HG03175 (cell line): Measurements from ENCODE around the gene GABARAP.

Source experiments
- ATAC-seq: cut with Tn5 transposase; IDR thresholded peaks from one replicate; pipeline ENCODE4 v1.9.1; 2021; ENCODE audit warnings: mild to moderate bottlenecking, moderate library complexity; ENCODE audit not compliant: unreplicated experiment

GABARAP gene

DNA sequence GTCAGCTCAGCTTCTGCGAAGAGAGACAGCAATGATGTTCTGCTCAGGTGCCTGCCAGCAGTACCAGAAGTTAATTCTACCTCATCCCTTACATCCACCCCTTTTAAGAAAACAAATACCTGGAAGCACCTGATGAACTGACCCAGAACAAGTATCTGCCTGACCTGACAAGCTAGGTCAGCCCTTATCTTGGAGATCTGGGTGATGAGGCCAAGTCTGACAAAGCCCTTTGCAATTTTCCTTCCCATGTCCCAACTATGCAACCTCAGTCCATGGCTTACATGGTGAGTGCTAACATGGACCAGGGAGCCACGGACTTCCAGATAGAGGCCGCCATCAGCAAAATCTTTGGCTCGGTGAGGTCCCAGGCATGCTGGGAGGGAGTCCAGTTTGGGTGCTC is 18.9 kb downstream of the GABARAP start:
- no peak for ATAC-seq

DNA sequence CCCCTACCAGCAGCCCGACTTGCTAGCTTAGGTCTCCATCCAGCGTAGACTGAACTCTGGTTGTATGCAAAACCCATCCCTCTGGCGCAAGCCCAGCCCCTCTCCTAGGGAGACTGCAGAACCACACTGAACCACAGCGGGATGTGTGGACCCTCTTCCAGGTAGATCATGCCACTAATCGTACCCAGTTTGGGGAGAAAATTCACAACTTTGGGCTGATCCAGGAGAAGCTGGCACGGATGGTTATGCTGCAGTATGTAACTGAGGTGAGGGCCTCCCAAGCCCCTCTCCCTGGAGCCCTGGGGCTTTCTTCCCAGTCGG is 19.3 kb downstream of the GABARAP start:
- no peak for ATAC-seq

DNA sequence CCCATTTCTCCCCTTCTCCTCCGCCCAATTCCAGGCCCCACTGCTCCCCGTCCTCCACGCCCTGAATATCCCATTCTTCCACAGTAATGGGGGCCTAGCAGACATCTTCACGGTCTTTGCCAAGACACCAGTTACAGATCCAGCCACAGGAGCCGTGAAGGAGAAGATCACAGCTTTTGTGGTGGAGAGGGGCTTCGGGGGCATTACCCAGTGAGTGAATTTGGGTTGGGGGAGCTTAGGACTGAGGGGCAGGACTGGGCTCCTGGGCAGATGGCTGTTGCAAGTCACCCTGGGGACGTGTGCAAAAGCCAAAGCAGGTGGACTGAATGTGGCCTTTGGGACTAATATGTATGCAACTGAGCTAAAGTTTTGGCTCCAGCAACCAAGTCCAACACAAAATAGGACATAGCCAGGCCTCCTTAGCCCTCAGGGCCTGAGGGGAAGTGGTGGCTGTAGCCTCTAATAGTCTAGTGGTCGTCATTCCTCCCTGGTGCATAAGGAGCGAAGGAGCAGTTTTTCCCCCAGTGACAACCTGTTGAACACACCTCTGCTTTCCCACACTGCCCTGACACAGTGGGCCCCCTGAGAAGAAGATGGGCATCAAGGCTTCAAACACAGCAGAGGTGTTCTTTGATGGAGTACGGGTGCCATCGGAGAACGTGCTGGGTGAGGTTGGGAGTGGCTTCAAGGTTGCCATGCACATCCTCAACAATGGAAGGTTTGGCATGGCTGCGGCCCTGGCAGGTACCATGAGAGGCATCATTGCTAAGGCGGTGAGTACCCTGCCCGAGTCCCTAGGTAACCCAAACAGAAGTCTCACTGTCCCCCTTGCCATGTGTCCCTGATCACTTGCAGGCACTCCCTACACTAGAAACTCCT is 19.9 kb downstream of the GABARAP start:
- no peak for ATAC-seq

DNA sequence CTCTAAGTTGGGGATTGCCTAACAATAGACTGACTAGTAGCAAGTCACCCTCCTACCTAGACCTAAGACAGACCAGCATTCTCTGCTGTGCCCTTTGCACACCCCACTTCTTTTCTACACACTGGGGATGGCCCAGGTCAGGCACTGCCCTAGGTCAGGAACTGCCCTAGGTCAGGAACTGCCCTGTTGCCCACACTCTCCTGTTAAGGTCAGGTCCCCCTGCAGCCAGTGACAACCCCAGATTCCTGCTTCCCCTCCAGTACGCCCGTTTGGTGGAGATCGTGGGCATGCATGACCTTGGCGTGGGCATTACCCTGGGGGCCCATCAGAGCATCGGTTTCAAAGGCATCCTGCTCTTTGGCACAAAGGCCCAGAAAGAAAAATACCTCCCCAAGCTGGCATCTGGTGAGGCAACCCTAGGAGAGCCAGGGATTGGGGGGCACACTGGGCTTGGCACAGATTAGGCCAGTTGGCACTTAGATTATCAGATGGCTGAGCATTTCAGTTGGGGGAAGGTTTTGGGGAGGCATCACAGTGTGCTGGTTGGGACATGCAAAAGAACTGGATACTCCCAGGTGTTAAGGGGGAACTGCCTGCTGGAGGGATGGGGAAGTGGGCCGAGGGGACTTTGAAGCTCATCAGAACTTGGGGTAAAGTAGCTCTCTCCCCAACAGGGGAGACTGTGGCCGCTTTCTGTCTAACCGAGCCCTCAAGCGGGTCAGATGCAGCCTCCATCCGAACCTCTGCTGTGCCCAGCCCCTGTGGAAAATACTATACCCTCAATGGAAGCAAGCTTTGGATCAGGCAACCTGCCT is 20.8 kb downstream of the GABARAP start:
- no peak for ATAC-seq

DNA sequence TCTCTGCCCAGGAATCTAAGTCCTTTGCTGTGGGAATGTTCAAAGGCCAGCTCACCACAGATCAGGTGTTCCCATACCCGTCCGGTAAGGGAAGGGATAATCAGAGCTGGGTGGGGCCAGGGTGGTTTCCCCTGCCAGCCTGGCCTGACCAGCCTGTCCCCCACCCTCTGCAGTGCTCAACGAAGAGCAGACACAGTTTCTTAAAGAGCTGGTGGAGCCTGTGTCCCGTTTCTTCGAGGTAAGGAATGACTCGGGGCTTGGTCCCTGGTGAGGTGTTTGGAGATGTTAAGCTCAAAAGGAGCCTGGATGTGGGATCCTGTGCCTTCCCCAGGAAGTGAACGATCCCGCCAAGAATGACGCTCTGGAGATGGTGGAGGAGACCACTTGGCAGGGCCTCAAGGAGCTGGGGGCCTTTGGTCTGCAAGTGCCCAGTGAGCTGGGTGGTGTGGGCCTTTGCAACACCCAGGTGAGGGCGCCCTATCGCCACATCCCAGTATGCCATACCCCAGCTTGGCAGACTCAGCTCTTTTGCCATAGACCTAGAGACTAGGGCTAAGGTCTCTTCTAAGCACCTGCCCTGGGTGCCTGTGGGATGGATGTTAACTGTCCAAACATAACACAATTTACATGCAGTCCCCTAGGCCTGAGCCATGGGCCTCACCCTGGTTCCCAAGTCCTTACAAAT is 21.5 kb downstream of the GABARAP start:
- no peak for ATAC-seq

DNA sequence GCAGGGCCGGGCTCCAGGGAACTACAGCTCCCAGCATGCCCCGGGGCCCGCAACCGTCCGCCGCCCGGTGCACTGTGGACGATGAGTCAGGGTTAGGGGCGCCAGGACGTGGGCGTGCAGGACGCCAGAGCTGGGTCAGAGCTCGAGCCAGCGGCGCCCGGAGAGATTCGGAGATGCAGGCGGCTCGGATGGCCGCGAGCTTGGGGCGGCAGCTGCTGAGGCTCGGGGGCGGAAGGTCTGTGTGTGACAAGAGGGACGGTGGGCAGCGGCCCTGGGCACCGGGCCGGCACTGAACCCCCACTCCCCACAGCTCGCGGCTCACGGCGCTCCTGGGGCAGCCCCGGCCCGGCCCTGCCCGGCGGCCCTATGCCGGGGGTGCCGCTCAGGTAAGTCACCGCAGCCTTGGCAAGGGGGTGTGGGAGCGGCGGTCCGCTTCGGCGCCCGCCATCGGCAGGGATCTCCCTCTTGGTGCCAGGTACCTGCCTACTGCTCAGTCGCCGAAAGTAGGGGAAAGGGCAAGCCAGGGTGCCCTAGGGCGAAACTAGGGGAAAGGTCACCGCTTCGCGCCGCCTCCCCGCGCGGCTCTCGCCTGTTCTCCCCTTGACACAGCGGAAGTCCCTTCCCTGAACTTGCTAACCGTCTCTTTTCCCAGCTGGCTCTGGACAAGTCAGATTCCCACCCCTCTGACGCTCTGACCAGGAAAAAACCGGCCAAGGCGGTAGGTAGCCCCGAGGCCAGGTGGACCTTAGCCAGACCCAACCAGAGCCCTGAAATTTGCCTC is 22.2 kb downstream of the GABARAP start, which contains the start of the genes ACADVL and DLG4:
Gene ACADVL, plus strand, starts transcription at position 127 of the 781 bp plus-strand sequence. Its CDS starts 47 bp downstream, at position 174.
Gene DLG4, minus strand, starts transcription at position 25 of the 781 bp plus-strand sequence.
- ATAC-seq, result peak; percentile 51

DNA sequence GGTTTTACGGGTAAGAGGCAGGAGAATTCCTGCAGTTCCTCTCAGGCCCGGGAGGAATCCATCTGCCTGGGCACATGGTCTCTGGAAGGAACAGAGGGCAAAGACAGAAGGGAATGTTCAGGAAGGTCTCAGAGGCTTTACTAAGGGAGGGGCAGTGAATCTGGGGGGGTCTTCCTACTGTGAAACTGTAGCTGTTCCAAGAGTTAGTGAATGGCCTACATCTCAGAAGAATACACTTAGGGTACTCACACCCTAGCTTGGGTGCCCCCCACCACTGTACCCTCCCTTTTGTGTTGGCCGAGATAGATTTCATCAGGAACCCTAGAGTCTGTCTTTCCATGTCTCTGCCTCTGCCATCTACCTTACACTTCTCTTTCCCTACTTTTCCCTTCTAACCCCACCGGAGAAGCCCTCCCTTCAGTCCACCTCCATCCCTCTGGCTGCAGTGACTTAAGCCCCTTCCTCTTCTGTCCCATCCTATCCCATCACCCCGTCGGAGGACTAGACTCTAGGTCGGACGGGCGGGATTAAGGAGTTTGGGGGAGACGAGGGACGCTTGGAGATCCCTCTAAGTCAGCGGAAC is 22.9 kb downstream of the GABARAP start:
- no peak for ATAC-seq

DNA sequence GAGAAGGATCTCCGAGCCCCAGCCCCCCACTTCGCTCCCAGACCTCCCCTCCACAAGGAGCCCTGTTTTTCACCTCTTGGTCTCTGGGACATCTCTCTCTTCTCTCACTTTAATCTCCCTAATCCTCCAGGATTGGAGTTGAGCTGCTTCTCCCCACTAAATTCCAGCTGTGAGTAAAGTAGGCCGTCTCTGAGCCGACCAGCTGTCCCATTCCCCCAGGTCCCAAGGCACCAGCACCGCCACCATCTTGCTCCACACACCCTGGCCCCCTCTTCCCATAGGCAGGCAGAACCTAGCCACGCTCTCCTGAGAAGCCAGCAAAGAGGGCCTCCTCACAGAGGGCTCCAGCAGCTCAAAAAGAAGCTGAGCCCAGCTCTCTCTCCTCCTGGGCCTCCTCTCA is 23.5 kb downstream of the GABARAP start:
- ATAC-seq, result no peak

DNA sequence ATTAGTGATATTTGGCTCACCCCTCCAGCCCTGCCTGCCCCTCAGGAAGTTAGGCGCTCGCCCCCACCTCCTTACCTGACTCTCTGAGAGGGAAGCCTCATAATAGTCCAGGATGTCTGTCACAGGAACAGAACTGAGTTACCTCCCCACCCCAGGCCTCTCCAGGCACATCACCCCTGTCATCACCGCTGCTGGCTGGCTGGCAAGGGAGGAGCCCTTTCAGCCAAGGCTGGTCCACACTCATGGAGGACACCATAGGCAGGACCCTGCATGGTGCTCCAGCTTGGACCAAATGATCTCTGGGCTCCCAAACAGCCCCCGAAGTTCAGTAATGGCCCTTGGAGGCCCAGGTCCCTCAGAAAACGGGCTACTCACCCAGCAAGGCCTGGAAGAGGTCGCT is 24.1 kb downstream of the GABARAP start:
- no peak for ATAC-seq

DNA sequence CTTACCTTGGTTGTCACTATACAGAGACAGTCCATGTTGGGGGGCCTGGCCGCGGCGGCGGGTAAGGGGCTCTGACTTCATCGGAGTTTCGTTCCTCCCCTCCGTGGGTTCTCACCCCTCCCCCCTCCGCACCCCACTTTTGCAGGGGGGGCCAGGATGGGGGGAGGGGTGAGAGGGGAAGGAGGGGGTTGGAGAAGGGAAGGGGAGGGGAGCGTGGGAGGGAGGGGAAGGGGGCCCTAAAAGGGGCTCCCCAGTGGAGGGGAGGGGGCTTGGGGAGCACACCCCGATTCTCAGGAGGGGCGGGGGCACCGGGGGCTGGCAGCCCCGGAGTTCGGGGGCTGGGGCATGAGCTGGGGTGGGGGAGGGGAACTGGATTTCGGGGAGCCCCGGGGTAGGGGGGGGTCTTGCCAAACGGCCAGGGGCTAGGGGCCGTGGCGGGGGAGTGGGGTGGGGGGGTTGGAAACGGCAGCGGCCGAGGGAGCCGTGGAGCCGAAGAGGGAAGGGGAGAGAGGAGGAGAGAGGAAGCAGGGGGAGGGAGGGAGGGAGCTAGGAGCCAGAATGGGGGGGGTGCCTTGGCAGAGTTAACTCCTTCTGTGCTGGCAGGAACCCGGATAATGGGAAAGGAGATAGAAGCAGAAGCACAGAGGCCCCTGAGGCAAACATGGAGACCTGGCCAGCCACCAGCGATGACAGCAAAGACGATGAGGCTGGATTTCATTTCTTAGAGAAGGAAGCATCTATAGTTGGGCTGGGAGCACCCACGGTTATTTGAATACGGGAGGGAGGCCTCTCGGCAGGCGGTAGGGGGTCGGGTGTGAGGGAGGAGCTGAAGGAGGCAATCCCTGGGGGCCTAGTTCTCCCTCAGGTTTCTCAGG is 24.9 kb downstream of the GABARAP start:
- no peak for ATAC-seq

DNA sequence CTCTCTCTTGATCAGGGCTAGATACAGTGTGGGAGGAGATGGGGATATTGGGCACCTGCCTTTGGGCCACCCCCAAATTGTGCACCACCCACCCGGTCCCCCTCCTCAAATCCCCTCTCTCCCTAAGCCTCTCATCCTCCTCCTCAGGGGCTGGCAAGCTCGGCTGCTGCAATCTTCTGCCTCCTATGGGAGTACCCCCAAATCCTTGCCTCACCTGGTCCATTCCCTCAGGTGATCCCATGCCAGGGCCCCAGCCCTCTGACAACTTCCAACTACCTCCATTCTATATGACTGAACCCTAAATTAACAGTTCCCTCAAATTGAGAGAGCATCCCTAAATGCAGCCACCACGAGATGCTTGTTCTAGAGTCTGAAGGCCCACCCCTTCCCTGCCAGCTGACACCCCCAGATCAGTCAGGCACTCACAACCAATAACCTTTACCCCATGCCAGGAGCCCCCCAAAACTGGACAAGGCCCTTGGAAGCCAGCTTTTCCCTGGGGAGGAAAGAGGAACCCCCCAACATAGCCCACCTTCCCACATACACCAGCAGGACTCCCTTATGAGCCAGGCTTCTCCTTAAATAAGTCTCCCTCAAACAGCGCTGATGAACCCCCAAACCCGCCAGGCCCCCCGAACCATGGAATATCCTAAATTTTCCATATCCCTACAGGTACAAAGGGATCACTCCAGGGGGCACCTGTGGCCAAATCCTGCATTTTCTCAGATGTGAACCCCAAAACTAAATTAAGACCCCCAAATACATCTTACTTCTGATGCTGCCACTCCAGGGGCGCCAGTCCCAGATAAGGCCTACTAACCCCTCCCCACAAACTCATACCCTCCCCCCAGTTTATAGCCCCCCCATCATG is 25.8 kb downstream of the GABARAP start:
- ATAC-seq, result no peak

DNA sequence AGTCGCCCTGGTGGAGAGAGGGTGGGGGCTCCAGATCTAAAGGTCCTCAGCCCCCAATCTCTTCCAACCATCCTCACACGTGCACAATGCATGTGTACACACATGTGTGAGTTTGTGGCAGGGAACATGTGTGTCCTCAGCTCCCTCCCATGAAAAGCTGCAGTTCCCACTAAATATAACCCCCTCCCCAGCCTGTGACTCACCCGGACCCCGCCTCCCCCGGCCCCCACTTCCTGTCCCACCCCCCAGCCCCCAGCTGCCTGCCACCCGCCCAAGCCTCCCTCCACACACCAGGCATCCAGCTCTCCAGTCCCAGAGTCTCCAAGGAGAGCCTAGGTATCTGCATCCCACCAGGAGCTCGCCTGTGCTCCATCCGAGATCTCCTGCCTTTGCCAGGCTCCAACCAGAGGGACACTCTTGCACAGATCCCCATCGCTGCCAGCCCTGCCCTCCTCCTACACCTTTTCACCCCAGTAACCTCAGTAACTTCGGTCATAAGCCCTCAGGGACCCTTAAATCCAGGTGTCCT is 26.5 kb downstream of the GABARAP start:
- ATAC-seq, result no peak

DNA sequence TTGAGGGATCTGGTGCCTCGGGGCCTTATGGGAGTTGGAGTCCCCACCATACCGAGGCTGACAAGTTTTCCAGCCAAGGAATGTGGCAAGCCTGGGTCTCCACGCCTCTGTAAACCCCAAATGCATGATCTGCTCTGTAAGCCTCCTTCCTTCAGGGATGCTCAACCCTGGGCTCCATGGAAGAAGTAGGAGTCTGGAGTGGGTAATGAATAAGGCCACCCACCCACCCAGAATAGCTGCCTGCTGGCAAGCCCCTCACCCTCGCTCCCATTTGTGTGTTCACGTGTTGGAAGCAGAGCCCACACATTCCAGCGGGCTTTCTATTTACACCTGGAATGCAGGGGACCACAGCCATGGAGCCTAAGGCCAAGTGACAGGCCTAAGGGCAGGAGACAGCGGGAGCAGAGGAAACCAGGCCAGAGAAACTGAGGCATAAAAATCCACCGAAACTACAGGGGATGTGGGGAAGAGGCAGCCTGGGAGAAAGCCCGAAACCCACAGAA is 27.1 kb downstream of the GABARAP start:
- no peak for ATAC-seq

DNA sequence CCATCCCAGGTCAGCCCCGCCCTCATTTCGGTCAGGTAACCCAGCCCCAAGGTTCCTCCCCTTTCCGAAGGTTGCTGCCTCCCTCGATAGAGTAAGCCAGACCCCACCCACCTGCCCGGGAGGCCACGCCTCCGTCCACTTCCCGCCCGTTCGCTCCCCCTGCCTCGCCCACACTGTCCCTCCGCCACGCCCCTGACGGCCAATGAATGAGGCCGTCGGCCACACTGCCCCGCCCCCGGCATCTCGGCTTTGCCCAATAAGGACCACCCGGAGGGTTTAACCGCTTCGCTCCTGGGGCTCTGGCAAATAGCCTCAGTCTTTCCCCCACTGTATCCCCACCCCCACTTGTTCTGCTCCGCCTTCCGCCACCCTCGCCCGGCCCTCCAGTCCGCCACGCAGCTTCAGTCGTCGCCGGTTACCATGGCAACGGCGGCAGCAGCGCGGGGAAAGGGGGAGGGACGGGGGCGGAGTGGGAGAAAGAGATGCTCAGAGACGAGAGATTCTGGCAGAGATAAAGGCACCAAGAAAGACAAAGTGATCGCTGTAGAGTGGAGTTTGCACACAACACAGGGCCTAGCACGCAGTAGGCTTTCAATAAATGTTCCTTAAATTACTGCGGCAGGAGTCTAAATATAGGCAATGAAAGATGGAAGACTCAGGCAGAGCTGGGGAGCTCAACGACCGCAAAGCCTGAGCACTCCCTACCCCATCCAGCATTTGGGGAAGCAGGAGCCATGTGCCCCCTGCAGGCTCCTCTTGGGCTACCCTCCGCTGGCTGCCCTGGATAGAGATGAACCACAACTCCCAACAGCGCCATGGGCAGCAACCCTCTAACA is 27.7 kb downstream of the GABARAP start:
- ATAC-seq, result peak; percentile 76

DNA sequence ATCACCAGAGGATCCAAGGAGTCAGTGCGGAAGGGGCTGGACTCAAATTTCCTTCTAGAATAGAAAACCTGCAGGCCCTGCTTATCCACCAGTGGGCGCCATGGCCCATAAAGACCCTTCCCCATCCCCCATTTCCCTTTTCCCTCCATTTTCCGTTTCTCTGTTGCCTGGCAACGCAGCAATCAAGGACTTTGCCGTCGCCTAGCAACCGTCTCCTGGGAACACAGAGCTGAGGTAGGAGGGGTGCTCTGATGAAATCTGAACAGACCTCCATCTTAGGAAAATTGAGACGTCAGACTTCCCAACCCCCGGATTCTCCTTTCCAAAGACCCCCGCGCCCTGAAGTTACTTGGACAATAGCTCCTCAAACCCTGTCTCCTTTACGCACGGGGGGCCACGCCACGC is 28.4 kb downstream of the GABARAP start:
- no peak for ATAC-seq

DNA sequence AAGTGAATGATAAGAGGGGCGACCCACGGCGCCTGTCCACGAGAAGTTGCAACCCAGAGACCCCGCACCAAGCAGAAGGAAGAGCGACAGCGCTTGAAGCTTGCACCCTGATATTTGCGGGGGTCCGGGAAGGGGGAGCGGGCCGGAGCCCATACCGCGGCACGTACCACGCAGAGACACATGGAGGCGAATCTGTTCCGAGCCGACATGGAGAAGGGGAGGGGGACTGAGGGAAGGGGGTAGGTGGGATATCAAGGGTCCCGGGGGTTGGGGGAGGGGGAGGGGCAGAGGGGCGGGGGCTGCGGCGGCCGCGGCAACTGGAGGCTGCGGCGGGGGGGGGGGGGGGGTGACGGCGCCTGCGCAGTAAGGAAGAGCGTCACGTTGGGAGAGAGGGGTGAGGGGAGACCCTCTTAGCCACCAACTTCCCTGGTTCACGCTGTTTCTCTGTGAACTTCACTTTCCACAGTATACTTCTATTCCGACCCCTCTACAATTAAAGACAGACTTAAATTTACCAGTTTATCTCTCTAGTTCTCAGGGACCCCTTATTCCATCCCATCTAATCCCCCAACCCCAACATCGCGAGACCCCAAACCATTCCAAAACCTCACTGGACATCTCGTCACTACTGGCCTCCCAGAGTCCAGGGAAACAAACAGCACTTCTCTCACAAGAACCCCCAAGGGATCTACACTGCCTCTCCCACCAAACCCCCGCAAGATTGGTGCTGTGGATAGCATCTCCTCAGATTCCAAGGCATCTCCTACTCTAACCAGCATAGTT is 30.6 kb downstream of the GABARAP start:
- ATAC-seq, result no peak
